Left lung (tissue), 14 donors: ENCODE results near the gene KCNK10. TPM values are rescaled to one million over a fixed set of nuclear protein-coding genes. Genes with fewer than 3 reads are reported as not detected.

Experiments
- ATAC-seq: fragments of 200-7000 bp; cut with Tn5 transposase; one replicate; pipeline ENCODE4 v1.9.1; 2020; ENCODE audit warnings: moderate library complexity
- DNase-seq, 4 donors: peaks; one replicate each; pipeline ENCODE4 v3.0.0-alpha.2; 2013 to 2020
- H3K27ac ChIP-seq, 2 donors: fragments of 200-600 bp; sonication (generic) in 1 of 2; one replicate each; pipeline versions ENCODE4 v1.5.0 to v1.8.0; 2020 to 2021
- H3K27me3 ChIP-seq, 2 donors: fragments of 200-600 bp; sonication (generic) in 1 of 2; one replicate each; pipeline versions ENCODE4 v1.5.0 to v1.8.0; 2020 to 2021
- H3K36me3 ChIP-seq, 2 donors: fragments of 200-600 bp; sonication (generic) in 1 of 2; one replicate each; pipeline versions ENCODE4 v1.5.0 to v1.8.0; 2020 to 2021
- H3K4me1 ChIP-seq, 2 donors: fragments of 200-600 bp; one replicate each; pipeline ENCODE4 v1.8.0; 2021
- H3K4me3 ChIP-seq, 2 donors: fragments of 200-600 bp; sonication (generic) in 1 of 2; one replicate each; pipeline versions ENCODE4 v1.5.0 to v1.8.0; 2020 to 2021; ENCODE audit warnings: mild to moderate bottlenecking in 1 of 2
- H3K9me3 ChIP-seq, 2 donors: fragments of 200-600 bp; sonication (generic) in 1 of 2; one replicate each; pipeline versions ENCODE4 v1.5.0 to v1.8.0; 2020 to 2021
- CTCF ChIP-seq, 2 donors: fragments of 200-600 bp; sonication (generic) in 1 of 2; IDR thresholded peaks; one replicate each; pipeline versions ENCODE4 v1.5.0 to v1.8.0; 2021; ENCODE audit warnings: antibody characterized with exemption in 2 of 2
- intact Hi-C, 2 donors: fragments of 100-400 bp; cut with DNase I; formaldehyde crosslinking; loops; one replicate each; pipeline versions ENCODE4 v1.11.2 to v1.14.2; 2022
- long read RNA-seq, 12 donors: library from polyadenylated mRNA in 2 of 12; unstranded in 2 of 12; transcript quantifications; one replicate each; pipeline ENCODE4 v2.0.0 and lab custom pipeline, GENCODE V29; 2019 to 2026
- polyA plus RNA-seq, 6 donors: library from polyadenylated mRNA; unstranded; fragments of 120-200 nt; gene quantifications; one replicate each; pipeline ENCODE4 v1.2.1, GENCODE V29; 2013; ENCODE audit not compliant: insufficient read length in 6 of 6
- total RNA-seq, 2 donors: library from RNA; stranded (reverse); fragmentation: NEBNext Ultra II Directional; extraction: Animal tissue kit (Norgen Biotek cat#: 25700); gene quantifications; one replicate each; pipeline ENCODE4 v1.2.1, GENCODE V29; 2021
- donor health status: DM: no; HTN: yes; CAD: no.
- donor health status: DM: no; HTN: no; CAD: no.

KCNK10 gene
- total RNA-seq (not detected), polyA plus RNA-seq (under 1 TPM; 0.13 to 0.21 (median 0.16) TPM)
- long read RNA-seq, donor 1 = 0 reads
- long read RNA-seq, donor 2 = 0 reads
- long read RNA-seq, donor 3 = 0 reads
- long read RNA-seq, donor 4 = 0 reads
- long read RNA-seq, donor 5 = 0 reads
- long read RNA-seq, donor 6 = 0 reads
- long read RNA-seq, donor 7 = 0 reads
- long read RNA-seq, donor 8 = 0 reads
- long read RNA-seq, donor 9 = 0 reads
- long read RNA-seq, donor 10 = 0 reads
- long read RNA-seq, donor 11 = 0 reads
- long read RNA-seq, donor 12 = 0 reads

- Histone ChIP-seq H3K36me3 (no peaks in the 10 kb centered on the region), H3K4me1 (peaks cover 0 to 16% of the 10 kb centered on the region in 2 donors), H3K4me3 (peak within 1 kb of the TSS; percentile 3 to 9), H3K27me3 (peaks cover 64 to 100% of the 10 kb centered on the region in 2 donors), H3K9me3 (no peaks in the 10 kb centered on the region), H3K27ac (no peak within 1 kb of the TSS)
- DNase-seq (no peak), ATAC-seq (no peak)
- intact Hi-C loops = no loop called here
- no peak for TF ChIP-seq CTCF (IDR thresholded peaks at IDR 0.05)
These were observed at the start of gene KCNK10 for GRCh38 chr14:88323086-88323522. TSS of gene KCNK10 (minus strand) at chr14:88323269. CDS start at chr14:88322798, 471 bp downstream.

GRCh38 chr14:88369496-88369895 lies 46.4 kb upstream of the KCNK10 start:
- Histone ChIP-seq H3K27ac (no peak overlapping the region), H3K27me3 (peaks cover 0 to 16% of the 10 kb centered on the region in 2 donors), H3K36me3 (no peaks in the 10 kb centered on the region), H3K9me3 (peaks cover 0 to 3% of the 10 kb centered on the region in 2 donors), H3K4me3 (no peak overlapping the region), H3K4me1 (no peaks in the 10 kb centered on the region)
- no peak for DNase-seq
- no peak for TF ChIP-seq CTCF (IDR thresholded peaks at IDR 0.05)
- intact Hi-C loops = no loop called here
- no peak for ATAC-seq

GRCh38 chr14:88364710-88365413 lies 41.8 kb upstream of the KCNK10 start:
- no peak for ATAC-seq

GRCh38 chr14:88363644-88364043 lies 40.6 kb upstream of the KCNK10 start:
- ATAC-seq (no peak), DNase-seq (no peak)
- intact Hi-C loops = no loop called here
- Histone ChIP-seq H3K4me3 (no peak overlapping the region), H3K9me3 (peaks cover 0 to 4% of the 10 kb centered on the region in 2 donors), H3K27ac (no peak overlapping the region), H3K36me3 (no peaks in the 10 kb centered on the region), H3K4me1 (no peaks in the 10 kb centered on the region), H3K27me3 (peaks cover 0 to 11% of the 10 kb centered on the region in 2 donors)
- TF ChIP-seq CTCF (IDR thresholded peaks at IDR 0.05) = no peak

More at GRCh38 chr14:88364710-88365413, 41.8 kb upstream of the KCNK10 start:
- DNase-seq = no peak
- H3K36me3 ChIP-seq = no peaks in the 10 kb centered on the region
- peaks cover 0 to 4% of the 10 kb centered on the region in 2 donors for H3K9me3 ChIP-seq
- no peaks in the 10 kb centered on the region for H3K4me1 ChIP-seq
- H3K4me3 ChIP-seq = no peak overlapping the region
- intact Hi-C loops = no loop called here
- TF ChIP-seq CTCF (IDR thresholded peaks at IDR 0.05) = no peak
- H3K27me3 ChIP-seq = peaks cover 0 to 16% of the 10 kb centered on the region in 2 donors
- no peak overlapping the region for H3K27ac ChIP-seq

- H3K4me1 ChIP-seq = no peaks in the 10 kb centered on the region
- H3K27me3 ChIP-seq = peaks cover 0 to 11% of the 10 kb centered on the region in 2 donors
- H3K27ac ChIP-seq = no peak overlapping the region
- TF ChIP-seq CTCF (IDR thresholded peaks at IDR 0.05) = no peak
- H3K9me3 ChIP-seq = peaks cover 0 to 9% of the 10 kb centered on the region in 2 donors
- ATAC-seq = no peak
- no peaks in the 10 kb centered on the region for H3K36me3 ChIP-seq
- intact Hi-C loops = no loop called here
- no peak for DNase-seq
- no peak overlapping the region for H3K4me3 ChIP-seq
These were observed 36.4 kb upstream of the KCNK10 start for GRCh38 chr14:88359500-88359899.
